Activated CD4-positive, alpha-beta T cell treated with anti-CD3 and anti-CD28 coated beads for 36 hours (primary cell): ENCODE results near the gene SLX9. TPM values are rescaled to one million over a fixed set of nuclear protein-coding genes. Genes with fewer than 3 reads are reported as not detected.

Source experiments
- ATAC-seq: fragments of 200-7000 bp; cut with Tn5 transposase; one replicate; pipeline ENCODE4 v1.10.0; 2021; ENCODE audit warnings: mild to moderate bottlenecking, moderate library complexity
- CTCF ChIA-PET: fragments of 350-600 bp; sonication (Branson Sonifier 250); formaldehyde crosslinking; loops from one replicate; lab custom pipeline; 2021; ENCODE audit warnings: antibody characterized with exemption; lab: Charles Lee
- POLR2A ChIA-PET: fragments of 350-600 bp; sonication (Branson Sonifier 250); formaldehyde crosslinking; loops from one replicate; lab custom pipeline; 2021; ENCODE audit warnings: antibody characterized with exemption, inconsistent platforms; lab: Charles Lee
- DNase-seq: peaks from one replicate; pipeline ENCODE4 v3.0.0-alpha.2; 2020
- H3K27ac Mint-ChIP-seq: one replicate; pipeline ENCODE4 v1.8.0; 2021; ENCODE audit warnings: mixed read lengths
- H3K27me3 Mint-ChIP-seq: one replicate; pipeline ENCODE4 v1.8.0; 2021; ENCODE audit warnings: mixed read lengths
- H3K36me3 Mint-ChIP-seq: one replicate; pipeline ENCODE4 v1.8.0; 2021; ENCODE audit warnings: low read depth, mixed read lengths
- H3K4me1 Mint-ChIP-seq: one replicate; pipeline ENCODE4 v1.8.0; 2021; ENCODE audit warnings: mixed read lengths
- H3K4me3 Mint-ChIP-seq: one replicate; pipeline ENCODE4 v1.8.0; 2021; ENCODE audit warnings: mild to moderate bottlenecking, moderate library complexity, mixed read lengths
- H3K9me3 Mint-ChIP-seq: one replicate; pipeline ENCODE4 v1.8.0; 2021; ENCODE audit warnings: low read depth, mixed read lengths
- intact Hi-C, 2 experiments: fragments of 100-400 bp; cut with DNase I in 1 of 2; cut with micrococcal nuclease in 1 of 2; formaldehyde crosslinking; loops; one replicate each; pipeline versions ENCODE4 v1.14.2 to v1.15.1; 2022 to 2024; cut with DNase I, micrococcal nuclease
- total RNA-seq, 2 experiments: library from RNA; stranded (reverse); gene quantifications; one replicate each; pipeline ENCODE4 v1.2.3, GENCODE V29; 2021

The SLX9 gene
- total RNA-seq, 2 experiments from 2014 or later: 60.8 to 68.8 TPM

DNA sequence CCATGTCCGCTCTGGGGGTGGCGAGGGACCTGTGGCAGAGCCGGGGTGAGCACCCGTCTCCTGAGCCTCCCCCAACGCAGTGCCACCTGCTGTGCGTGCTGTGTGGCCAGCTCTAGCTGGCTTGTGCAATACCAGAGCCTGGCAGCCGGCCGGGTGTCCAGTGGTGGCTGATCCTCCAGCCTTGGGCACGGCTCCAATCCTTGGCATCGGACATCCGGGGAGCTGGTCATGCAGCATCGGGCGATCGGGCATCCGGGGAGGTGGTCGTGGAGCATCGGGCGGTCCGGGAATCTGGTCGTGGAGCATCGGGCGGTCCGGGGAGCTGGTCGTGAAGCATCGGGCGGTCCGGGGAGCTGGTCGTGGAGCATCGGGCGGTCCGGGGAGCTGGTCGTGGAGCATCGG is 8.1 kb downstream of the SLX9 start:
- Mint-ChIP-seq H3K27ac (no peak overlapping the region), H3K4me1 (peaks cover 15% of the 10 kb centered on the region), H3K4me3 (no peak overlapping the region), H3K27me3 (no peaks in the 10 kb centered on the region), H3K9me3 (no peaks in the 10 kb centered on the region), H3K36me3 (peaks cover 34% of the 10 kb centered on the region)
- intact Hi-C loops: no loop called here
- POLR2A ChIA-PET: no interaction called here
- DNase-seq (no peak), ATAC-seq (no peak)
- CTCF ChIA-PET: interaction anchor here (0.9 to 6.5 kb wide), 5 partner anchors 10 to 864 kb away, joined by 3 to 64 read pairs (median 3); no protein-coding TSS in a partner anchor

- no peak overlapping the region for H3K27ac Mint-ChIP-seq
- POLR2A ChIA-PET: no interaction called here
- peaks cover 30% of the 10 kb centered on the region for H3K36me3 Mint-ChIP-seq
- intact Hi-C loops: loop anchor here (1.0 kb wide), 2 partner anchors 180 to 189 kb away; no protein-coding TSS in a partner anchor
- ATAC-seq (no peak), DNase-seq (no peak)
- CTCF ChIA-PET: interaction anchor here (0.9 to 6.5 kb wide), 4 partner anchors 11 to 189 kb away, joined by 3 to 64 read pairs (median 27); no protein-coding TSS in a partner anchor
- no peaks in the 10 kb centered on the region for H3K9me3 Mint-ChIP-seq
- H3K4me3 Mint-ChIP-seq: no peak overlapping the region
- H3K27me3 Mint-ChIP-seq: no peaks in the 10 kb centered on the region
- H3K4me1 Mint-ChIP-seq: peaks cover 12% of the 10 kb centered on the region
These were observed 8.7 kb downstream of the SLX9 start for GRCh38 chr21:44948426-44949120.

GRCh38 chr21:44949161-44949778 is 9.4 kb downstream of the SLX9 start:
- H3K9me3 Mint-ChIP-seq: no peaks in the 10 kb centered on the region
- H3K27me3 Mint-ChIP-seq: no peaks in the 10 kb centered on the region
- ATAC-seq: peak; percentile 30
- CTCF ChIA-PET: interaction anchor here (0.6 to 6.5 kb wide), 10 partner anchors 16 to 188 kb away, joined by 3 to 64 read pairs (median 4); no protein-coding TSS in a partner anchor
- intact Hi-C loops: loop anchor here (1.0 kb wide), 2 partner anchors 179 to 188 kb away; no protein-coding TSS in a partner anchor
- POLR2A ChIA-PET: no interaction called here
- H3K4me1 Mint-ChIP-seq: peaks cover 9% of the 10 kb centered on the region
- H3K36me3 Mint-ChIP-seq: peaks cover 26% of the 10 kb centered on the region
- H3K4me3 Mint-ChIP-seq: no peak overlapping the region
- no peak overlapping the region for H3K27ac Mint-ChIP-seq
- no peak for DNase-seq

DNA sequence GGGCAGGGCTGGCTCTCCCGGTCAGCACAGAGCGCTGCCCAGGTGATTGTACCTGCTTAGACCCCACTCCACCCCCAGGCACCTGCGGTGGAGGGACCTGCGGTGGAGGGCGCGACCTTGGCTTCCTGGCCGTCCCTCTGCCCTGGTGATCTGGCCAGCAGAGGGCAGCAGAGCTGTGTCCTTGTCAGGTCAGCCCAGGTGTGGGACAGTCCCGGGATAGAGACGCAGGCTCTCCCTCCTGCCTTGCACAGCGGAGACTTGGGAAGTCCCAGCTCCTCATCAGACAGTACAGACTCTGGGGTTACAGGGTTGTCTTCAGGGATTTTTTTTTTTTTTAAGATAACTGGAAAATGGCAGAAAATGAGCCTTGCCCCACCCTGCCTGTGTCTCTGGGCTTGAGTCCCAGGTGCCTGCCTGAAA is 10.0 kb downstream of the SLX9 start:
- no peak overlapping the region for H3K4me3 Mint-ChIP-seq

GRCh38 chr21:44950351-44950750 is 10.5 kb downstream of the SLX9 start:
- intact Hi-C loops: no loop called here
- no peaks in the 10 kb centered on the region for H3K27me3 Mint-ChIP-seq
- DNase-seq (no peak), ATAC-seq (no peak)
- H3K4me3 Mint-ChIP-seq: no peak overlapping the region
- H3K27ac Mint-ChIP-seq: no peak overlapping the region
- H3K4me1 Mint-ChIP-seq: peaks cover 6% of the 10 kb centered on the region
- H3K36me3 Mint-ChIP-seq: peaks cover 19% of the 10 kb centered on the region
- ChIA-PET POLR2A (interaction anchor here (0.5 kb wide), 1 partner anchor 297 kb away, joined by 3 read pairs; no protein-coding TSS in a partner anchor), CTCF (interaction anchor here (0.6 to 6.5 kb wide), 11 partner anchors 13 to 239 kb away, joined by 3 to 64 read pairs (median 4); no protein-coding TSS in a partner anchor)
- no peaks in the 10 kb centered on the region for H3K9me3 Mint-ChIP-seq

More for the DNA sequence above, 10.0 kb downstream of the SLX9 start:
- ChIA-PET CTCF (interaction anchor here (0.6 to 6.5 kb wide), 15 partner anchors 14 to 240 kb away, joined by 3 to 64 read pairs (median 3); no protein-coding TSS in a partner anchor), POLR2A (interaction anchor here (0.5 kb wide), 1 partner anchor 297 kb away, joined by 3 read pairs; no protein-coding TSS in a partner anchor)
- peak; percentile 91 for ATAC-seq
- intact Hi-C loops: loop anchor here (1.0 kb wide), 2 partner anchors 179 to 188 kb away; no protein-coding TSS in a partner anchor
- Mint-ChIP-seq H3K36me3 (peaks cover 24% of the 10 kb centered on the region), H3K9me3 (no peaks in the 10 kb centered on the region), H3K27me3 (no peaks in the 10 kb centered on the region), H3K4me1 (peaks cover 8% of the 10 kb centered on the region), H3K27ac (no peak overlapping the region)
- DNase-seq: peak; percentile 91

DNA sequence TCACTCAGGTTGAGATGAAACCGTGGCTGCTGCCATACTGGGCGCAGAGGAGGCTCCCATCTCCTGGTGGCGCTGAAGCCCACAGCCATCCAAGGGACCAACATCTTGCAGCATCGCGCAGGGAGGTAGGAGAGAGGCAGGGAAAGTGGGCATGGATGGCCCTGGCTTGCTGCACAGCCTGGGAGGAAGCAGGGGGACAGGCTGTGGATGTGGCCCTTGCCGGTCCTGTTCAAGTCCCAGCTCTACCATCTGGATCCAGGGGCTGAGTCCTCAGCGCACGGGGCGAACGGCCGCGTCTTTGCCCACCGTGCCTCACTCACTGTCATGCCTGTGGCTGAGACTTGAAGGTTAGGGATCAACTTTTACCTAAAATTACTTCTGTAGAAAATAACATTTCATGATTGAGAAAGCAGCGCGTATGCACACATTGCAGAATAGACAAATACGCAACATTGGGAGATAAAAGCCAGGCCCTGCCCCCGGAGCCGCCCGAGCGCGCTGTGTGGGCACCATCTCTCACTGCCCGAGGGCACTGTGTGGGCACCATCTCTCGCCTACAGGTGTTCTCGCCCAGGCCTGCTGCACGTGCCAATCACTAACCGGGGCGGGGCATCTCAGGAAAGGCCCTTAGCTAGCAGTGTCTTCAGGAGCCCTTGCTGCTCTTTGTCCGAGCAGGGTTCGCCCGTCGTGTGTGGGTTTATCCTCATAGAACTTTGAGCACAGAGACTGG is 11.5 kb downstream of the SLX9 start:
- H3K4me1 Mint-ChIP-seq: peaks cover 5% of the 10 kb centered on the region
- DNase-seq: no peak
- H3K36me3 Mint-ChIP-seq: peaks cover 17% of the 10 kb centered on the region
- ChIA-PET POLR2A (no interaction called here), CTCF (interaction anchor here (1.0 to 6.5 kb wide), 4 partner anchors 12 to 187 kb away, joined by 3 to 64 read pairs (median 4); no protein-coding TSS in a partner anchor)
- ATAC-seq: no peak
- H3K27ac Mint-ChIP-seq: no peak overlapping the region
- H3K27me3 Mint-ChIP-seq: no peaks in the 10 kb centered on the region
- no peak overlapping the region for H3K4me3 Mint-ChIP-seq
- intact Hi-C loops: no loop called here
- no peaks in the 10 kb centered on the region for H3K9me3 Mint-ChIP-seq

DNA sequence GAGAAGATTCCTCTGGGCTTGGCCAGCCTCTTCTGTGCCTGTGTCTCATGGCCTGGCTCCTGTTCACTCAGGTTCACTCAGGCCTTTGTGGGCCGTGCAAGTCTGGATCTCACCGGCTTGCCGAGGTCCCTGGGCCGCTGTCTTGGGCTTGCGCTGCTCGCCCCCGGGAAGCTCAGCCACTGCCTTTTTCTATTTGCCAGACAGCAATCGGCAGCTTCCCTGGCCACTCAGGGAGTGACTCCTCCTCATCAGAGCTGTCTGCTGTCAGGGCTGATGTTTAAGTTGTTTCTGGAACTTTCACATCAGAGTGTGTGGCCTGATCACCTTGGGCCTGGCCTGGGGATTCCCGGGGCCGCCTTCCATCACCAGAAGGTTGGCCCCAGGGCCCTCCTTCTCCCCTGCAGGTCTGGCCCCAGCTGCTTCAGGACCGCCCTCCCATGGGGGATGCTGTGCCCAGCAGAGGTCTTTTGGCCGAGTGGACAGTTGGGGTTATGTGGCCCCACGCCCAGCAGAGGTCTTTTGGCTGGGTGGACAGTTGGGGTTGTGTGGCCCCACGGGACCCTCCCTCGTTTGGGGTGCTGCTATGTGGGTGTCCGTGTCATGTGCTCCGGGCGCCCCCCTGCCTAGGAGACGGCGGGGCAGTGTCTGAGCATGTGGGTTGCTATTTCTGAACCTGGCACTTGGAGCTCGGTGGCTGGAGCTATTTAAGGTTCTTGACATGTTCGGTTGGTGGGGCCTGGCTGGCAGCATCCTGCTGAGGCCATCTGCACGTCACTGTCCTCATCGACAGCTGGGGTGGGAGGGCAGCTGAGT is 12.5 kb downstream of the SLX9 start:
- no peak for ATAC-seq
- Mint-ChIP-seq H3K27ac (no peak overlapping the region), H3K27me3 (no peaks in the 10 kb centered on the region), H3K4me1 (peaks cover 5% of the 10 kb centered on the region), H3K9me3 (no peaks in the 10 kb centered on the region), H3K36me3 (peaks cover 17% of the 10 kb centered on the region), H3K4me3 (no peak overlapping the region)
- CTCF ChIA-PET: interaction anchor here (1.0 to 6.5 kb wide), 3 partner anchors 177 to 186 kb away, joined by 3 to 64 read pairs (median 5); no protein-coding TSS in a partner anchor
- POLR2A ChIA-PET: no interaction called here
- intact Hi-C loops: no loop called here
- no peak for DNase-seq

GRCh38 chr21:44952929-44953627 is 13.2 kb downstream of the SLX9 start:
- ChIA-PET POLR2A (no interaction called here), CTCF (interaction anchor here (1.5 to 6.5 kb wide), 3 partner anchors 41 to 185 kb away, joined by 4 to 64 read pairs (median 5); no protein-coding TSS in a partner anchor)
- H3K9me3 Mint-ChIP-seq: no peaks in the 10 kb centered on the region
- no peak overlapping the region for H3K4me3 Mint-ChIP-seq
- ATAC-seq (no peak), DNase-seq (no peak)
- peaks cover 5% of the 10 kb centered on the region for H3K4me1 Mint-ChIP-seq
- no peak overlapping the region for H3K27ac Mint-ChIP-seq
- no peaks in the 10 kb centered on the region for H3K27me3 Mint-ChIP-seq
- intact Hi-C loops: no loop called here
- H3K36me3 Mint-ChIP-seq: peaks cover 17% of the 10 kb centered on the region

- intact Hi-C loops: no loop called here
- no peaks in the 10 kb centered on the region for H3K9me3 Mint-ChIP-seq
- ATAC-seq: no peak
- POLR2A ChIA-PET: interaction anchor here (0.7 kb wide), 1 partner anchor 23 kb away, joined by 3 read pairs; no protein-coding TSS in a partner anchor
- no peaks in the 10 kb centered on the region for H3K27me3 Mint-ChIP-seq
- peaks cover 17% of the 10 kb centered on the region for H3K36me3 Mint-ChIP-seq
- CTCF ChIA-PET: interaction anchor here (1.8 to 6.5 kb wide), 2 partner anchors 42 to 175 kb away, joined by 4 to 64 read pairs; no protein-coding TSS in a partner anchor
- H3K27ac Mint-ChIP-seq: no peak overlapping the region
- no peak for DNase-seq
- H3K4me3 Mint-ChIP-seq: no peak overlapping the region
- peaks cover 5% of the 10 kb centered on the region for H3K4me1 Mint-ChIP-seq
These were observed 13.8 kb downstream of the SLX9 start for GRCh38 chr21:44953628-44954021.
